DOHH2 (cell line): ENCODE results near the gene KRT77.

Experiments
- H3F3A ChIP-seq: fragments of 200-600 bp; sonication (generic), shearing (Covaris generic); 2 replicates; pipeline ENCODE4 v1.6.0; 2016; ENCODE audit warnings: antibody characterized with exemption, mild to moderate bottlenecking; ENCODE audit not compliant: control insufficient read depth, insufficient read depth
- H3K27ac ChIP-seq: fragments of 200-600 bp; sonication (generic); 2 replicates; pipeline ENCODE4 v1.5.1; 2014; ENCODE audit warnings: low read depth, mild to moderate bottlenecking, low read length, moderate library complexity
- H3K27me3 ChIP-seq: fragments of 200-600 bp; sonication (generic); 2 replicates; pipeline ENCODE4 v1.6.1; 2014; ENCODE audit warnings: mild to moderate bottlenecking, low read length, mixed read lengths; ENCODE audit not compliant: control insufficient read depth
- H3K36me3 ChIP-seq: fragments of 200-600 bp; sonication (generic); 2 replicates; pipeline ENCODE4 v1.6.1; 2014; ENCODE audit warnings: mild to moderate bottlenecking, low read length, moderate library complexity, mixed read lengths; ENCODE audit not compliant: control insufficient read depth
- H3K4me1 ChIP-seq: fragments of 200-600 bp; sonication (generic); 2 replicates; pipeline ENCODE4 v1.6.1; 2014; ENCODE audit warnings: mild to moderate bottlenecking, low read length, mixed read lengths; ENCODE audit not compliant: control insufficient read depth
- H3K4me2 ChIP-seq: fragments of 200-600 bp; sonication (generic); 2 replicates; pipeline ENCODE4 v1.6.0; 2014; ENCODE audit warnings: mild to moderate bottlenecking, low read length, moderate library complexity
- H3K4me3 ChIP-seq: fragments of 200-600 bp; sonication (generic); 2 replicates; pipeline ENCODE4 v1.5.1; 2014; ENCODE audit warnings: mild to moderate bottlenecking, low read length, mixed read lengths
- H3K79me2 ChIP-seq: fragments of 200-600 bp; sonication (generic); 2 replicates; pipeline ENCODE4 v1.6.1; 2014; ENCODE audit warnings: mild to moderate bottlenecking, low read length, mixed read lengths; ENCODE audit not compliant: control insufficient read depth
- H3K9me2 ChIP-seq: fragments of 200-600 bp; sonication (generic); replicated peaks from 2 replicates; pipeline ENCODE4 v1.6.1; 2014; ENCODE audit warnings: mild to moderate bottlenecking, low read length, mixed read lengths; ENCODE audit not compliant: control insufficient read depth
- H3K9me3 ChIP-seq: fragments of 200-600 bp; sonication (generic); 2 replicates; pipeline ENCODE4 v1.6.1; 2014; ENCODE audit warnings: antibody characterized with exemption, low read length, mixed read lengths; ENCODE audit not compliant: control insufficient read depth, insufficient read depth
- H4K20me1 ChIP-seq: fragments of 200-600 bp; sonication (generic); 2 replicates; pipeline ENCODE4 v1.6.0; 2014; ENCODE audit warnings: low read depth, mild to moderate bottlenecking, antibody characterized with exemption, low read length, moderate library complexity; ENCODE audit not compliant: control insufficient read depth, insufficient read depth
- CTCF ChIP-seq: fragments of 200-600 bp; sonication (generic); IDR thresholded peaks from one replicate; pipeline ENCODE4 v1.5.1; 2014; ENCODE audit warnings: antibody characterized with exemption, mild to moderate bottlenecking, low read depth, low read length; ENCODE audit not compliant: poor library complexity, severe bottlenecking
- EZH2phosphoT487 ChIP-seq: fragments of 200-600 bp; sonication (generic); IDR thresholded peaks from 2 replicates; pipeline ENCODE4 v1.6.1; 2017; ENCODE audit warnings: borderline replicate concordance, mild to moderate bottlenecking, antibody characterized with exemption, low read length, moderate library complexity, mixed read lengths

The KRT77 gene

DNA sequence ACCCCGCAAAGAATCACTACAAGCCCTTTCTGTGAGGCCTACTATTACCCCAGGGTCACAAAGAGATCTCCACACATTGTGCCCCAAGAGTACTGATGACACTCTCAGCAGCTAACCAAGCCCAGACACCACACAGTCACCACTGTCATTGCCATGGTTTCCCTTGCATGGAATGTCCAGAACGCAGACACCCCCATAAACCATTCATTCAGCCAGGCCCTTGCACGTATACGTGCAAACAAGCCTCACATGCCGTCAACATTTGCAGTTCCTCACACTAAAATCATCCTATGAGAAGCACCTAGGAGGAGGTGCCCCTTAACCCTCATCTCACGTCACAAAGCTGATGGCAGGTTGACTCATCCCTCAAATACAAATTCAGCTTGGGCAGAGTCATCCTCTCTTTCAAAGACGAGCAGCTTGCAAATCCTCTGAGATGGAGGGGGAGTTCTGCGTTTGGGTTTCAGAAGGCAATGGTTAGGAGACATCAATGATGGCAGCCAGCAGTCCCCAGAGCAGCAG lies 17.1 kb upstream of the KRT77 start:
- H3K9me3 ChIP-seq, result no peaks in the 10 kb centered on the region
- no peaks in the 10 kb centered on the region for H3K4me1 ChIP-seq
- no peaks in the 10 kb centered on the region for H4K20me1 ChIP-seq
- TF ChIP-seq EZH2phosphoT487, result no peak
- H3K4me2 ChIP-seq, result no peak overlapping the region
- H3K27ac ChIP-seq, result no peak overlapping the region
- no peak overlapping the region for H3K4me3 ChIP-seq
- 0 out of 2 replicates have a peak, but pooled peaks cover 4% of the 10 kb centered on the region for H3K27me3 ChIP-seq
- H3K36me3 ChIP-seq, result no peaks in the 10 kb centered on the region
- no peaks in the 10 kb centered on the region for H3F3A ChIP-seq
- no peaks in the 10 kb centered on the region for H3K79me2 ChIP-seq
- H3K9me2 ChIP-seq, result no peaks in the 10 kb centered on the region

- H3K9me2 ChIP-seq, result no peaks in the 10 kb centered on the region
- H3K27ac ChIP-seq, result no peak overlapping the region
- no peaks in the 10 kb centered on the region for H3K79me2 ChIP-seq
- no peaks in the 10 kb centered on the region for H4K20me1 ChIP-seq
- H3K27me3 ChIP-seq, result 0 out of 2 replicates have a peak, but pooled peaks cover 4% of the 10 kb centered on the region
- no peaks in the 10 kb centered on the region for H3F3A ChIP-seq
- TF ChIP-seq EZH2phosphoT487 (no peak), CTCF (no peak)
- H3K4me3 ChIP-seq, result no peak overlapping the region
- H3K36me3 ChIP-seq, result no peaks in the 10 kb centered on the region
- no peaks in the 10 kb centered on the region for H3K4me1 ChIP-seq
- no peaks in the 10 kb centered on the region for H3K9me3 ChIP-seq
- no peak overlapping the region for H3K4me2 ChIP-seq
Observed at GRCh38 chr12:52716061-52716460, 12.7 kb upstream of the KRT77 start.

GRCh38 chr12:52715416-52715815 lies 12.1 kb upstream of the KRT77 start:
- Histone ChIP-seq H3K9me2 (no peaks in the 10 kb centered on the region), H4K20me1 (no peaks in the 10 kb centered on the region), H3K4me2 (no peak overlapping the region), H3K27ac (no peak overlapping the region), H3K79me2 (no peaks in the 10 kb centered on the region), H3K4me1 (no peaks in the 10 kb centered on the region), H3K27me3 (0 out of 2 replicates have a peak, but pooled peaks cover 4% of the 10 kb centered on the region), H3K9me3 (no peaks in the 10 kb centered on the region), H3K4me3 (no peak overlapping the region), H3F3A (no peaks in the 10 kb centered on the region), H3K36me3 (no peaks in the 10 kb centered on the region)
- TF ChIP-seq EZH2phosphoT487 (no peak), CTCF (no peak)

DNA sequence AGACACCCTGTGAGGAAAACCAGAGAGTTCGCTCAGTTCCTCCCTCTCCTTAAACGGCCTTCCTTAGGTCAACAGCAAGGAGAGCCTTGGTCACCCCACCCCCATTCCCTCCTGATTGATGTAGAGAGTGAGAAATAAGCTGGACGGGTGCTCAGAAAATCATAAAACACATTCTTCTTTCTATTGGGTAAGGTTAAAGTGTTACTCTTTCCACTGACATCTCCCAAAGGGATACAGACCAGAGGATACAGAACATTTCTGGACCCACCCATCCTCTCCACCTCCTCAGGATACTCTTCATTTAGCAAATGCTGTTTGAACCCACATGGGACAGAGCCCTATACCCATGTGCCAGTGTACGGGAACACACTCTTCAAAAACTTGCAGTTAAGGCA lies 11.6 kb upstream of the KRT77 start:
- no peaks in the 10 kb centered on the region for H3K9me2 ChIP-seq

More for the DNA sequence above, 11.6 kb upstream of the KRT77 start:
- TF ChIP-seq EZH2phosphoT487, result no peak
- TF ChIP-seq CTCF, result no peak
- H3K27me3 ChIP-seq, result 0 out of 2 replicates have a peak, but pooled peaks cover 4% of the 10 kb centered on the region
- no peak overlapping the region for H3K27ac ChIP-seq
- no peaks in the 10 kb centered on the region for H3K9me3 ChIP-seq
- no peak overlapping the region for H3K4me2 ChIP-seq
- no peaks in the 10 kb centered on the region for H3F3A ChIP-seq
- H3K4me3 ChIP-seq, result no peak overlapping the region
- no peaks in the 10 kb centered on the region for H3K4me1 ChIP-seq
- no peaks in the 10 kb centered on the region for H3K79me2 ChIP-seq
- no peaks in the 10 kb centered on the region for H3K36me3 ChIP-seq
- no peaks in the 10 kb centered on the region for H4K20me1 ChIP-seq
